HepG2 (cell line): ENCODE results near the gene PIK3CD. TPM values are rescaled to one million over a fixed set of nuclear protein-coding genes. Genes with fewer than 3 reads are reported as not detected.

ENCODE experiments used
- AKAP8 ChIP-seq: sonication (generic); formaldehyde crosslinking; IDR thresholded peaks from 2 replicates; pipeline ENCODE4 v1.5.1; 2020; ENCODE audit warnings: mild to moderate bottlenecking, missing genetic modification reagents
- ATF7-NPFF ChIP-seq: sonication (generic); formaldehyde crosslinking; IDR thresholded peaks from 2 replicates; pipeline ENCODE4 v1.8.1; 2023; ENCODE audit warnings: mild to moderate bottlenecking, low read depth, missing genetic modification reagents, moderate library complexity
- CBX1 ChIP-seq: IDR thresholded peaks from one replicate; pipeline ENCODE4 v1.6.1; 2016; ENCODE audit warnings: antibody characterized with exemption, low read depth
- DMAP1 ChIP-seq: IDR thresholded peaks from 2 replicates; pipeline ENCODE4 v1.6.1; 2016
- E2F5 ChIP-seq: sonication (generic); formaldehyde crosslinking; conservative IDR thresholded peaks from 2 replicates; pipeline ENCODE4 v1.4.0; 2020; ENCODE audit warnings: missing genetic modification reagents
- ELK4 ChIP-seq: sonication (generic); formaldehyde crosslinking; IDR thresholded peaks from 2 replicates; pipeline ENCODE4 v1.9.0; 2021; ENCODE audit warnings: missing genetic modification reagents, borderline replicate concordance
- FLYWCH1 ChIP-seq: sonication (generic); formaldehyde crosslinking; IDR thresholded peaks from 2 replicates; pipeline ENCODE4 v1.8.1; 2023; ENCODE audit warnings: mild to moderate bottlenecking, missing genetic modification reagents
- JUN ChIP-seq: sonication (generic); formaldehyde crosslinking; IDR thresholded peaks from 2 replicates; pipeline ENCODE4 v1.4.0; 2020; ENCODE audit warnings: mild to moderate bottlenecking, missing genetic modification reagents
- KAT8 ChIP-seq: IDR thresholded peaks from 2 replicates; pipeline ENCODE4 v1.6.1; 2016; ENCODE audit warnings: missing genetic modification reagents, missing compliant biosample characterization
- MAFK ChIP-seq, 2 experiments: IDR thresholded peaks in 1 of 2; conservative IDR thresholded peaks in 1 of 2; 2 replicates each; pipeline ENCODE4 v1.6.1; 2011; ENCODE audit warnings: improper control_type of control experiment in 2 of 2, low read length in 2 of 2
- MED1 ChIP-seq: sonication (generic); formaldehyde crosslinking; IDR thresholded peaks from 2 replicates; pipeline ENCODE4 v1.4.0; 2020; ENCODE audit warnings: missing genetic modification reagents
- NBN ChIP-seq: fragments of 450-650 bp; conservative IDR thresholded peaks from 2 replicates; pipeline ENCODE4 v1.6.1; 2017
- NCOA2 ChIP-seq: sonication (generic); formaldehyde crosslinking; IDR thresholded peaks from 2 replicates; pipeline ENCODE4 v1.8.0; 2022; ENCODE audit warnings: inconsistent platforms
- NFE2L2 ChIP-seq: fragments of 150-350 bp; IDR thresholded peaks from 2 replicates; pipeline ENCODE4 v1.6.1; 2014; ENCODE audit warnings: low read length
- NFKB2 ChIP-seq: sonication (generic); formaldehyde crosslinking; IDR thresholded peaks from 2 replicates; pipeline ENCODE4 v1.4.0; 2020; ENCODE audit warnings: missing genetic modification reagents, borderline replicate concordance
- RXRA ChIP-seq: sonication (generic); formaldehyde crosslinking; IDR thresholded peaks from 2 replicates; pipeline ENCODE4 v1.5.1; 2020; ENCODE audit warnings: missing genetic modification reagents
- ZNF260 ChIP-seq: sonication (generic); formaldehyde crosslinking; IDR thresholded peaks from 2 replicates; pipeline ENCODE4 v1.4.0; 2020; ENCODE audit warnings: missing genetic modification reagents, low read depth, mild to moderate bottlenecking, borderline replicate concordance
- ZNF343 ChIP-seq: sonication (generic); formaldehyde crosslinking; IDR thresholded peaks from 2 replicates; pipeline ENCODE4 v1.4.0; 2020; ENCODE audit warnings: mild to moderate bottlenecking, missing genetic modification reagents
- ZNF552 ChIP-seq: sonication (generic); formaldehyde crosslinking; IDR thresholded peaks from 2 replicates; pipeline ENCODE4 v1.9.0; 2022; ENCODE audit warnings: missing genetic modification reagents, mild to moderate bottlenecking, borderline replicate concordance
- ZNF766 ChIP-seq: sonication (generic); formaldehyde crosslinking; IDR thresholded peaks from 2 replicates; pipeline ENCODE4 v1.5.0; 2020; ENCODE audit warnings: missing genetic modification reagents, borderline replicate concordance
- polyA plus RNA-seq, 8 experiments: library from polyadenylated mRNA; depleted of rRNA in 3 of 8; stranded (reverse) in 7 of 8; unstranded in 1 of 8; fragments of >200 nt; fragmentation: Illumina TruSeq in 4 of 8; extraction: Trizol in 4 of 8; gene quantifications; 2 replicates each; pipeline versions ENCODE4 v1.2.1 to v1.2.3, GENCODE V29; 2011 to 2016; ENCODE audit warnings: low read depth in 4 of 8, missing spikeins in 1 of 8, mixed read lengths in 1 of 8; ENCODE audit not compliant: insufficient read depth in 1 of 8
- total RNA-seq, 5 experiments: library from RNA; depleted of rRNA; stranded (reverse); fragments of >200 nt; fragmentation: Illumina TruSeq; extraction: Trizol; gene quantifications; 2 replicates each; pipeline ENCODE4 v1.2.3, GENCODE V29; 2016; ENCODE audit warnings: low read depth in 1 of 5
- TF ChIP-seq, protein P1 (sequence below): sonication (generic); formaldehyde crosslinking; IDR thresholded peaks from 2 replicates; pipeline ENCODE4 v1.5.1; 2020; ENCODE audit warnings: missing genetic modification reagents, mild to moderate bottlenecking, borderline replicate concordance
- TF ChIP-seq, protein P2 (sequence below): sonication (generic); formaldehyde crosslinking; IDR thresholded peaks from 2 replicates; pipeline ENCODE4 v1.4.0; 2020; ENCODE audit warnings: mild to moderate bottlenecking, missing genetic modification reagents
- TF ChIP-seq, protein P3 (sequence below): sonication (generic); formaldehyde crosslinking; IDR thresholded peaks from 2 replicates; pipeline ENCODE4 v1.8.0; 2022; ENCODE audit warnings: mild to moderate bottlenecking, missing genetic modification reagents
- TF ChIP-seq, protein P4 (sequence below): sonication (generic); formaldehyde crosslinking; IDR thresholded peaks from 2 replicates; pipeline ENCODE4 v1.5.0; 2020; ENCODE audit warnings: mild to moderate bottlenecking, missing genetic modification reagents

The PIK3CD gene
- total and polyA plus RNA-seq, 2 of the 13 experiments (the other 11 are each of a cell fraction or from before 2014, with no cell fraction given) = 7.1 to 10.0 TPM

- TF ChIP-seq, protein P1, sequence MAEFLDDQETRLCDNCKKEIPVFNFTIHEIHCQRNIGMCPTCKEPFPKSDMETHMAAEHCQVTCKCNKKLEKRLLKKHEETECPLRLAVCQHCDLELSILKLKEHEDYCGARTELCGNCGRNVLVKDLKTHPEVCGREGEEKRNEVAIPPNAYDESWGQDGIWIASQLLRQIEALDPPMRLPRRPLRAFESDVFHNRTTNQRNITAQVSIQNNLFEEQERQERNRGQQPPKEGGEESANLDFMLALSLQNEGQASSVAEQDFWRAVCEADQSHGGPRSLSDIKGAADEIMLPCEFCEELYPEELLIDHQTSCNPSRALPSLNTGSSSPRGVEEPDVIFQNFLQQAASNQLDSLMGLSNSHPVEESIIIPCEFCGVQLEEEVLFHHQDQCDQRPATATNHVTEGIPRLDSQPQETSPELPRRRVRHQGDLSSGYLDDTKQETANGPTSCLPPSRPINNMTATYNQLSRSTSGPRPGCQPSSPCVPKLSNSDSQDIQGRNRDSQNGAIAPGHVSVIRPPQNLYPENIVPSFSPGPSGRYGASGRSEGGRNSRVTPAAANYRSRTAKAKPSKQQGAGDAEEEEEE (CRISPR knock-in tag) = no peak
- no peak for TF ChIP-seq NFKB2 (CRISPR knock-in tag)
- TF ChIP-seq DMAP1 (CRISPR knock-in tag) = no peak
- TF ChIP-seq MED1 = no peak
- TF ChIP-seq JUN = no peak
- TF ChIP-seq MAFK (conservative IDR thresholded peaks at IDR 0.05 in 1 of 2, IDR thresholded peaks at IDR 0.05 in 1 of 2; ENCODE audit: low read length in 2 of 2) = no peak
- no peak for TF ChIP-seq NBN
- no peak for TF ChIP-seq NCOA2 (CRISPR knock-in tag)
- TF ChIP-seq KAT8 (CRISPR knock-in tag) = no peak
- TF ChIP-seq ZNF552 (CRISPR knock-in tag) = 0 out of 2 replicates have a peak, but pooled peaks have one; percentile 42
- TF ChIP-seq, protein P2, sequence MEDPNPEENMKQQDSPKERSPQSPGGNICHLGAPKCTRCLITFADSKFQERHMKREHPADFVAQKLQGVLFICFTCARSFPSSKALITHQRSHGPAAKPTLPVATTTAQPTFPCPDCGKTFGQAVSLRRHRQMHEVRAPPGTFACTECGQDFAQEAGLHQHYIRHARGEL = no peak
- no peak for TF ChIP-seq AKAP8
- TF ChIP-seq, protein P3, sequence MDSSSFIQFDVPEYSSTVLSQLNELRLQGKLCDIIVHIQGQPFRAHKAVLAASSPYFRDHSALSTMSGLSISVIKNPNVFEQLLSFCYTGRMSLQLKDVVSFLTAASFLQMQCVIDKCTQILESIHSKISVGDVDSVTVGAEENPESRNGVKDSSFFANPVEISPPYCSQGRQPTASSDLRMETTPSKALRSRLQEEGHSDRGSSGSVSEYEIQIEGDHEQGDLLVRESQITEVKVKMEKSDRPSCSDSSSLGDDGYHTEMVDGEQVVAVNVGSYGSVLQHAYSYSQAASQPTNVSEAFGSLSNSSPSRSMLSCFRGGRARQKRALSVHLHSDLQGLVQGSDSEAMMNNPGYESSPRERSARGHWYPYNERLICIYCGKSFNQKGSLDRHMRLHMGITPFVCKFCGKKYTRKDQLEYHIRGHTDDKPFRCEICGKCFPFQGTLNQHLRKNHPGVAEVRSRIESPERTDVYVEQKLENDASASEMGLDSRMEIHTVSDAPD (CRISPR knock-in tag) = no peak
- TF ChIP-seq ZNF766 (CRISPR knock-in tag) = no peak
- no peak for TF ChIP-seq ELK4 (CRISPR knock-in tag)
- TF ChIP-seq NFE2L2 = no peak
- no peak for TF ChIP-seq ATF7-NPFF
- no peak for TF ChIP-seq CBX1
- no peak for TF ChIP-seq ZNF343 (CRISPR knock-in tag)
- TF ChIP-seq ZNF260 (CRISPR knock-in tag) = no peak
- no peak for TF ChIP-seq FLYWCH1 (CRISPR knock-in tag)
- TF ChIP-seq, protein P4, sequence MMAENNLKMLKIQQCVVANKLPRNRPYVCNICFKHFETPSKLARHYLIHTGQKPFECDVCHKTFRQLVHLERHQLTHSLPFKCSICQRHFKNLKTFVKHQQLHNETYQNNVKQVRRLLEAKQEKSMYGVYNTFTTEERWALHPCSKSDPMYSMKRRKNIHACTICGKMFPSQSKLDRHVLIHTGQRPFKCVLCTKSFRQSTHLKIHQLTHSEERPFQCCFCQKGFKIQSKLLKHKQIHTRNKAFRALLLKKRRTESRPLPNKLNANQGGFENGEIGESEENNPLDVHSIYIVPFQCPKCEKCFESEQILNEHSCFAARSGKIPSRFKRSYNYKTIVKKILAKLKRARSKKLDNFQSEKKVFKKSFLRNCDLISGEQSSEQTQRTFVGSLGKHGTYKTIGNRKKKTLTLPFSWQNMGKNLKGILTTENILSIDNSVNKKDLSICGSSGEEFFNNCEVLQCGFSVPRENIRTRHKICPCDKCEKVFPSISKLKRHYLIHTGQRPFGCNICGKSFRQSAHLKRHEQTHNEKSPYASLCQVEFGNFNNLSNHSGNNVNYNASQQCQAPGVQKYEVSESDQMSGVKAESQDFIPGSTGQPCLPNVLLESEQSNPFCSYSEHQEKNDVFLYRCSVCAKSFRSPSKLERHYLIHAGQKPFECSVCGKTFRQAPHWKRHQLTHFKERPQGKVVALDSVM (CRISPR knock-in tag) = peak; percentile 24; the same call in 1 of the 2 replicates
- 0 out of 2 replicates have a peak, but pooled peaks have one; percentile 13 for TF ChIP-seq RXRA (CRISPR knock-in tag)
- no peak for TF ChIP-seq E2F5
These were observed 37.6 kb downstream of the PIK3CD start (continued) for GRCh38 chr1:9689011-9689706.
